ENCODE data around the gene KCNG1.
"Not testable (repeated sequence)": the region's sequence is repeated elsewhere in the genome, so short reads cannot be mapped to it uniquely, and the experiment has no call there.

KCNG1 gene

GRCh38 chr20:51022803-51023616 lies at the start of gene KCNG1:
Gene KCNG1 (minus strand): TSS chr20:51023107. CDS start chr20:51010338, 12,769 bp downstream.
- DNase-seq, result peak in 43 of 56 donors; percentile 3 to 85 (median 32)

GRCh38 chr20:51070621-51071020 lies 47.7 kb upstream of the KCNG1 start:
- no peak for DNase-seq

- no peak for DNase-seq
Observed at GRCh38 chr20:51067792-51068191, 44.9 kb upstream of the KCNG1 start.

- no peak for DNase-seq
Observed at GRCh38 chr20:51065615-51066014, 42.7 kb upstream of the KCNG1 start.

GRCh38 chr20:51064137-51064536 lies 41.2 kb upstream of the KCNG1 start:
- DNase-seq, result no peak

DNA sequence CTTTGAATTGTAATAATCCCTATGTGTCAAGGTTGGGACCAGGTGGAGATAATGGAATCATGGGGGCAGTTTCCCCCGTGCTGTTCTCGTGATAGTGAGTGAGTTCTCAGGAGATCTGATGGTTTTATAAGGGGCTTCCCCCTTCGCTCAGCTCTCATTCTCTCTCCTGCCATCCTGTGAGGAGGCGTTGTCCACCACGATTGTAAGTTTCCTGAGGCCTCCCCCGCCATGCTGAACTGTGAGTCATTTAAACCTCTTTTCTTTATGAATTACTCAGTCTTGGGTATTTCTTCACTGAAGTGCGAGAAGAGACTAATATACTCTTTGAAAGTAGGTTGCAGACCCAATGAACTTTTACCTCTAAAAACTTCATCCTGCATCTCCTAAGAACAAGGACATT lies 39.2 kb upstream of the KCNG1 start:
- no peak for DNase-seq

DNA sequence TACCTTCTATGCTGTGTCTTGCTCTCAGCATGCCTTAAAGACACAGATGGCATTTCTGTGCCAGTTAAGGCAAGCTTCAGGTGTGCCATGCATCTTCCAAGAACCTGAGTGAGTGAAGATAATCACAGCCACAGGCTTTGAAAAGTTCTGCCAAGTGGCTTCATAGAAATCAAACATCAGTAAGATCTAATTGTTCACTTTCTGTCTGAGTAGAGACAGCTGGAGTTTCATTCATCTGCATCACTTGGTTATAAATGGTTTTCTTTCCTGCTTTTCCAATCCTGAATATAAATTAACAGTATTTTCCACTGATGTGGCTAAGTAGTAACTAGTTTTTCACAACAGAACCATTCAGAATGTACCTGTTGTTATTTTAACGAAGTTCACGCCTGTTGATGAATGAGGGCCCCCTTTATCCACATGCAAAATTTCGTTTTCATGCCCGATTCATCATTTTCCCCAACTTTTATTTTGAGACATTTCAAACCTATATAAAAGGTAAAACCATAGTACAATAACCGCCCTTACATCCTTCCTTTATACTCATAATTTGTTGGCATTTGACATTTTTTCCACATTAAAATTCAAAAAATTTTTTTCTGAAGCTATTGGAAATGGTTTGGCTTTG lies 38.6 kb upstream of the KCNG1 start:
- DNase-seq, result no peak

- DNase-seq, result no peak
Observed at GRCh38 chr20:51060301-51060700, 37.4 kb upstream of the KCNG1 start.

GRCh38 chr20:51059862-51060261 lies 37.0 kb upstream of the KCNG1 start:
- no peak for DNase-seq

- DNase-seq, result no peak
Observed at GRCh38 chr20:51058017-51058416, 35.1 kb upstream of the KCNG1 start.

- DNase-seq, result no peak
Observed at GRCh38 chr20:51054233-51054632, 31.3 kb upstream of the KCNG1 start.

GRCh38 chr20:51050531-51051075 lies 27.7 kb upstream of the KCNG1 start:
- DNase-seq, result no peak

DNA sequence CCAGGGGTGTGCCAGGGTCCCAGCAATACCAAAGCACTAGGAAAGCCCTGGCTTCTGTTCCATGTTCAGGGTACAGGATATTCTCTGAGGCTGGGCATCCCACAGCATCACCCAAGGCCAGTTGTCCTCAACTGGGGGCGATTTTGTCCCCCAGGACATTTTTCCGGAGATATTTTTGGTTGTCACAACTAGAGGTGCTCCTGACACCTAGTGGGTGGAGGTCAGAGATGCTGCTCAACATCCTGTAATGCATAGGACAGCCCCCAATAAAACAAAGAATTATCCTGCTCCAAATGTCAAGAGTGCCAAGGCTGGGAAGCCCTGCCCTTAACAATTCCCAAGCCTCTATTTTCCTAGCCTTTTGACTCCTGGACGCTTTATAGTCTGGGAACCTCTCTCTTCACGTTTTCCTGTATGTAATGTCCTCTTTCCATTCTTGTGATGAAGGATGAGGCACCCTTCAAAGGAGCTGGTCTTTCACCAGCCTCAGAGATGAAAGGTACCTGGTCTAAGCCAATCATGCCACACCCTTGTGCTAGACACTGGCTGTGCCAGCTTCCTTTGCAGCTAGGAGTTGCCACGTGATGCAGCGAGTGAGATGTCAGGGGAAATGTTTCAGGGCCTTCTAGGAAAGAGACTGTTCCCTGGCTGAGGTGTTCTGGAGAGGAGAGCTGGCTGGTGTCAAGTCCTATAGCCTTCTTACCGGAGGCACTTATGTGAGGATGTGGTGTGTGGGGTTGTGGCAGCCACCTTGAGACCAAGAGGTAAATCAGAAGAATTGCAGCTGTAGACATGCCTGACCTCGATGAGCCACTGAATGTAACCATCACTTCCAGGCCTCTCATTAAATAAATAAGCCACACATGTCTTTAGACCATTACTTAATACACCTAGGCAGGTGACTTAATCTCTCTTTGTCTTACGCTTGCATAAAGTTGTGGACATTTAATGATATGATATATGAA lies 23.4 kb upstream of the KCNG1 start:
- no peak for DNase-seq

GRCh38 chr20:51045492-51045891 lies 22.6 kb upstream of the KCNG1 start:
- DNase-seq, result not testable (repeated sequence)

GRCh38 chr20:51044796-51045195 lies 21.9 kb upstream of the KCNG1 start:
- DNase-seq, result no peak

GRCh38 chr20:51043811-51044210 lies 20.9 kb upstream of the KCNG1 start:
- no peak for DNase-seq

DNA sequence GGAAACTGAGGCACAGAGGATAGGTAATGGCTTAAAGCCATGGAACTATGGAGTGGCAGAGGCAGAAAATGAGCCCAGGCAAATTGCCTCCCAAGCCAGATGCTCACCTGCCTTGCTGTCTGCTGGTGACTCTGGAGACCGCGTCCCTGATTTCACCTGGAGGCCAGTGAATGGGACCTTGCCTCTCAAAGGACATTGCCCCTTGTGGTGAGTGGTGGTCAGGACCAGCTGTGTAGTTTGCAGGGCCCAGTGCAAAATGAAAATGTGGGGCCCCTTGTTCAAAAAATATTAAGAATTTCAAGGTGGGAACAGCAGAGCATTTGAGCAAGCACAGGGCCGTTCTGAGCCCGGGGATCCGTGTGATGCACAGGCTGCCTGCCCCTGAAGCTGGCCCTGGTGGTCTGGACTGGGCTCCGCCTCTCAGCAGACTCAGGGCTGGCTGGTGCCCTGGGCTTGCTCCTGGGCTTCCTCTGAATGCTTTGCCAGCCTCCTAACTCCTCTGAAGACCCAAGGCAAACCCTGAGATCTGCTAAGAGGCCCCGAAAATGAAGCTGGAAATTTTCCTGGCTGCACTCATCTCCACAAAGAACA lies 19.8 kb upstream of the KCNG1 start:
- no peak for DNase-seq

GRCh38 chr20:51042064-51042463 lies 19.2 kb upstream of the KCNG1 start:
- peak in 5 of 56 donors; percentile 10 to 19 (median 13) for DNase-seq

GRCh38 chr20:51037532-51038115 lies 14.7 kb upstream of the KCNG1 start:
- DNase-seq, result peak in 23 of 56 donors; percentile 2 to 61 (median 26)

DNA sequence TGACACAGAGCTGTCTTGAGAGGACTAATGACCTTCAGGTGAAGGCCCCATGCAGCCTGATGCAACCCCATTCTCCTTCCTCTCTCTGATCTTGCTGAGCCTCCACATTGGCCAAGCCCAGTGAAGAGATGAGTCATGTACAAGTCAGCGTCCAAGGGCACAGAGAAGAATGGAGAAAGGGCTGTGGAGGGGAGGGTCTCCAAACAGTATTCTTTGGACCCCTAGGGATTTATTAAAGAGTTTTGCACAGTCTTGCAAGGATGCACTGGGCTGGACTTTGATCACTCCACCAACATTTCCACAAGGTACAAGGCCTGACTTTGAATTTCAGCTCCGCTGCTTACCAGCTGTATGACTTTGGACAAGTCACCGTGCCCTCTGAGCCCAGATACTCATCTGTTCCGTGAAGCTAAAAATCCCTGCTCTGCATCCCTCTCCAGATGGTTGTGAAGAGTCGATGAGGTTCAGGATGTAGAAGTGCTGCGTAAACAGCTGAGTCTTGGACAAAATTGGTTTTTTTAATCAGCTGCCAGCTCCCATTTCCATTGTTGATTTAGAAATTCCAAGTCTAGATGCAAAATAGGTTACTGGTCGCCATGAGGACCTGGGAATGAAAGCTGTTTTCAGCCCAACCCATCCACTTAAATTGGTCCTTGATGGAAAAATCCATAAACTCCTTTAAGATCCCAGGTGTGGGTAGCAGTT lies 14.1 kb upstream of the KCNG1 start:
- no peak for DNase-seq
